HL-60 (cell line): ENCODE results near the gene CTNNA1.

Source experiments
- DNase-seq, 2 experiments: peaks; one replicate each; pipeline ENCODE4 v3.0.0-alpha.2; 2010 to 2020; ENCODE audit warnings: low read depth in 1 of 2, low spot score in 1 of 2
- H3K27ac ChIP-seq: fragments of 250-450 bp; sonication (Bioruptor Pico); replicated peaks from 2 replicates; pipeline ENCODE4 v1.5.1; 2020; ENCODE audit warnings: mild to moderate bottlenecking, moderate library complexity
- H3K27me3 ChIP-seq: fragments of 250-450 bp; sonication (Bioruptor Pico); 2 replicates; pipeline ENCODE4 v1.5.1; 2021; ENCODE audit warnings: mild to moderate bottlenecking, moderate library complexity; ENCODE audit not compliant: insufficient read depth, poor library complexity, severe bottlenecking
- H3K4me3 ChIP-seq: replicated peaks from 2 replicates; pipeline ENCODE4 v1.5.1; 2011; ENCODE audit warnings: mild to moderate bottlenecking, control low read depth, low read length; ENCODE audit not compliant: insufficient read depth
- GABPA ChIP-seq: IDR thresholded peaks from 2 replicates; pipeline ENCODE4 v1.6.1; 2012; ENCODE audit warnings: low read depth
- POLR2AphosphoS5 ChIP-seq: IDR thresholded peaks from 2 replicates; pipeline ENCODE4 v1.6.1; 2012; ENCODE audit warnings: low read depth
- SPI1 ChIP-seq: IDR thresholded peaks from 2 replicates; pipeline ENCODE4 v1.6.1; 2012; ENCODE audit warnings: low read depth, mild to moderate bottlenecking, borderline replicate concordance
- TF ChIP-seq, protein P1 (sequence below): IDR thresholded peaks from one replicate; pipeline ENCODE4 v1.5.1; 2011; ENCODE audit warnings: low read length, control low read depth, inconsistent platforms; ENCODE audit not compliant: insufficient read depth
- TF ChIP-seq, protein P2 (sequence below): IDR thresholded peaks from 2 replicates; pipeline ENCODE4 v1.6.1; 2012; ENCODE audit warnings: low read depth; ENCODE audit not compliant: insufficient replicate concordance

The CTNNA1 gene

DNA sequence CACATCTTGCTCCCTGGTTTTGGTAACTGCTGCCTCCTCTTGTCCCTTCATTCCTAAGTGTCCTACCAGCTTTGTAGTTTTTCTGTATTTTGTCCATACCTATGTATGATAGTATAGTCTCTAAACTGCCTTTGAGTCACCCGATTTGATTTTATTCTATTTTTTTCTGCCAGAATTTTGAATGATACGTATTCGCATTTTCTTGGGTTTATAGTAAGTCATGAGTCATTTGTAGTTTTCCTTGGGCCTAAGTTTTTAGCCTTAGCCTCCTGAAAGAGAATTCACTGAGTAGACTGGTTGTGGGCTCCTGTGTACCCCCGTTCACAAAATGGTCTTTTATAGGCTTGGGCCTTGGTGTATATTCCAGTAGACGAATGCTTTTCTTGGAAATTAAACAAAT, 62.3 kb downstream of the CTNNA1 start:
- TF ChIP-seq POLR2AphosphoS5: no peak
- TF ChIP-seq, protein P1, sequence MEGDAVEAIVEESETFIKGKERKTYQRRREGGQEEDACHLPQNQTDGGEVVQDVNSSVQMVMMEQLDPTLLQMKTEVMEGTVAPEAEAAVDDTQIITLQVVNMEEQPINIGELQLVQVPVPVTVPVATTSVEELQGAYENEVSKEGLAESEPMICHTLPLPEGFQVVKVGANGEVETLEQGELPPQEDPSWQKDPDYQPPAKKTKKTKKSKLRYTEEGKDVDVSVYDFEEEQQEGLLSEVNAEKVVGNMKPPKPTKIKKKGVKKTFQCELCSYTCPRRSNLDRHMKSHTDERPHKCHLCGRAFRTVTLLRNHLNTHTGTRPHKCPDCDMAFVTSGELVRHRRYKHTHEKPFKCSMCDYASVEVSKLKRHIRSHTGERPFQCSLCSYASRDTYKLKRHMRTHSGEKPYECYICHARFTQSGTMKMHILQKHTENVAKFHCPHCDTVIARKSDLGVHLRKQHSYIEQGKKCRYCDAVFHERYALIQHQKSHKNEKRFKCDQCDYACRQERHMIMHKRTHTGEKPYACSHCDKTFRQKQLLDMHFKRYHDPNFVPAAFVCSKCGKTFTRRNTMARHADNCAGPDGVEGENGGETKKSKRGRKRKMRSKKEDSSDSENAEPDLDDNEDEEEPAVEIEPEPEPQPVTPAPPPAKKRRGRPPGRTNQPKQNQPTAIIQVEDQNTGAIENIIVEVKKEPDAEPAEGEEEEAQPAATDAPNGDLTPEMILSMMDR: no peak
- no peak for TF ChIP-seq SPI1
- TF ChIP-seq, protein P2, sequence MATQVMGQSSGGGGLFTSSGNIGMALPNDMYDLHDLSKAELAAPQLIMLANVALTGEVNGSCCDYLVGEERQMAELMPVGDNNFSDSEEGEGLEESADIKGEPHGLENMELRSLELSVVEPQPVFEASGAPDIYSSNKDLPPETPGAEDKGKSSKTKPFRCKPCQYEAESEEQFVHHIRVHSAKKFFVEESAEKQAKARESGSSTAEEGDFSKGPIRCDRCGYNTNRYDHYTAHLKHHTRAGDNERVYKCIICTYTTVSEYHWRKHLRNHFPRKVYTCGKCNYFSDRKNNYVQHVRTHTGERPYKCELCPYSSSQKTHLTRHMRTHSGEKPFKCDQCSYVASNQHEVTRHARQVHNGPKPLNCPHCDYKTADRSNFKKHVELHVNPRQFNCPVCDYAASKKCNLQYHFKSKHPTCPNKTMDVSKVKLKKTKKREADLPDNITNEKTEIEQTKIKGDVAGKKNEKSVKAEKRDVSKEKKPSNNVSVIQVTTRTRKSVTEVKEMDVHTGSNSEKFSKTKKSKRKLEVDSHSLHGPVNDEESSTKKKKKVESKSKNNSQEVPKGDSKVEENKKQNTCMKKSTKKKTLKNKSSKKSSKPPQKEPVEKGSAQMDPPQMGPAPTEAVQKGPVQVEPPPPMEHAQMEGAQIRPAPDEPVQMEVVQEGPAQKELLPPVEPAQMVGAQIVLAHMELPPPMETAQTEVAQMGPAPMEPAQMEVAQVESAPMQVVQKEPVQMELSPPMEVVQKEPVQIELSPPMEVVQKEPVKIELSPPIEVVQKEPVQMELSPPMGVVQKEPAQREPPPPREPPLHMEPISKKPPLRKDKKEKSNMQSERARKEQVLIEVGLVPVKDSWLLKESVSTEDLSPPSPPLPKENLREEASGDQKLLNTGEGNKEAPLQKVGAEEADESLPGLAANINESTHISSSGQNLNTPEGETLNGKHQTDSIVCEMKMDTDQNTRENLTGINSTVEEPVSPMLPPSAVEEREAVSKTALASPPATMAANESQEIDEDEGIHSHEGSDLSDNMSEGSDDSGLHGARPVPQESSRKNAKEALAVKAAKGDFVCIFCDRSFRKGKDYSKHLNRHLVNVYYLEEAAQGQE: no peak
- no peak for TF ChIP-seq GABPA
- no peak for DNase-seq
- Histone ChIP-seq H3K27me3 (no peaks in the 10 kb centered on the region), H3K27ac (no peak overlapping the region), H3K4me3 (no peak overlapping the region)

DNA sequence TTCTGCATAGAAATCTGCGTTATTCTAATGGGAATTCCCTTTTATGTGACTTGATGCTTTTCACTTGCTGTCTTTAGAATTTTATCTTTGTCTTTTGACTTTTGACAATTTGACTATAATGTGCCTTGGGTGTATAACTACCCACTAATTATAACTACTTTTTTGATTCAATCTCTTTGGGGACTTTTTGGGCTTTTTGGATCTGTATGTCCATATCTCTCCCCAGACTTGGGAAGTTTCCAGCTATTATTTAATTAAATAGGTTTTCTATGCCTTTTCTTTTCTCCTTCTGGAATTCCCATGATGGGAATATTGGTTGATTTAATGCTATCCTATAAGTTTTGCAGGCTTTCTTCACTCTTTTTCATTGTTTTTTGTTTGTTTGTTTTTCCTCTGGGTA, 64.0 kb downstream of the CTNNA1 start:
- Histone ChIP-seq H3K4me3 (no peak overlapping the region), H3K27me3 (no peaks in the 10 kb centered on the region), H3K27ac (no peak overlapping the region)
- DNase-seq: no peak
- TF ChIP-seq, protein P1: no peak
- TF ChIP-seq GABPA (no peak), POLR2AphosphoS5 (no peak), SPI1 (no peak)
- TF ChIP-seq, protein P2: no peak

DNA sequence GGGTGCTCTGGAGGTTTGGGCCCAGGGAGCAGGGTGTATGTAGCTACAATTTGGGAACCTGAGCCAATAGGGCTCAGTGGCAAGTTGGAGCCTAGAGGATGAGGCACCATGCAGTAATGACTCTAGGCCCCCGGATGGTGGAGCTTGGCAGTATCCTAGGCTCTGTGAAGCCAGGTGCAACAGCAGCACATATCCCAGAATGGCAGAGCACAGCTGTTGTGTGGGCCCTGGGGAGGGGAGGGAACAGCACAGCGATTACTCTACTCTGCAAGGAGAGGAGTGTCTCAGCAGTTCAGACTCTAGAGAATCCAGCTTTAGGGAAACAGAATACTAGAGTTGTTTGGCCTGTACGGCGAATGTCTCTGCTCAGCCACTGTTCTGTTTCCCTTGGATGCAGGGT, 65.9 kb downstream of the CTNNA1 start:
- no peak for DNase-seq
- Histone ChIP-seq H3K4me3 (no peak overlapping the region), H3K27ac (no peak overlapping the region), H3K27me3 (no peaks in the 10 kb centered on the region)
- no peak for TF ChIP-seq GABPA
- TF ChIP-seq, protein P2: no peak
- TF ChIP-seq POLR2AphosphoS5: no peak
- TF ChIP-seq, protein P1: no peak
- TF ChIP-seq SPI1: no peak
